GM12873 (cell line): ENCODE results near the gene RNPEPL1.

Experiments
- CTCF ChIP-seq: IDR thresholded peaks from 2 replicates; pipeline ENCODE4 v1.5.1; 2012; ENCODE audit warnings: low read depth, mild to moderate bottlenecking, moderate library complexity, low read length, control low read depth; ENCODE audit not compliant: insufficient read depth; ENCODE audit errors: missing control alignments

Gene RNPEPL1

GRCh38 chr2:240595381-240596079 is 27.2 kb downstream of the RNPEPL1 start:
- TF ChIP-seq CTCF, result peak; percentile 76

- no peak for TF ChIP-seq CTCF
These were observed 27.8 kb downstream of the RNPEPL1 start for GRCh38 chr2:240596080-240596460.

- no peak for TF ChIP-seq CTCF
These were observed 28.2 kb downstream of the RNPEPL1 start for GRCh38 chr2:240596491-240596931.

GRCh38 chr2:240597054-240597418 is 28.8 kb downstream of the RNPEPL1 start:
- TF ChIP-seq CTCF, result no peak

GRCh38 chr2:240597419-240598181 is 29.3 kb downstream of the RNPEPL1 start:
- TF ChIP-seq CTCF, result no peak

- no peak for TF ChIP-seq CTCF
These were observed 30.1 kb downstream of the RNPEPL1 start for GRCh38 chr2:240598311-240598911.

- TF ChIP-seq CTCF, result no peak
These were observed 30.9 kb downstream of the RNPEPL1 start for GRCh38 chr2:240599141-240599583.
